Natural killer cell (primary cell): ENCODE measurements around the gene PPL. TPM values are rescaled to one million over a fixed set of nuclear protein-coding genes. Genes with fewer than 3 reads are reported as not detected.
A peak's percentile ranks its signal among the peaks of the same experiment; 100 is the strongest.

Experiments
- ATAC-seq, 3 donors: fragments of 150-1000 bp in 2 of 3; fragments of 200-7000 bp in 1 of 3; cut with Tn5 transposase; 1 replicate in 1 of 3; 2 replicates in 2 of 3; pipeline ENCODE4 v1.10.0; 2021; ENCODE audit warnings: mild to moderate bottlenecking in 2 of 3, moderate library complexity in 2 of 3
- DNase-seq, 2 donors: peaks; one replicate each; pipeline versions ENCODE4 v3.0.0 to v3.0.0-alpha.2; 2013 to 2021; ENCODE audit warnings: mixed read lengths in 1 of 2
- H3K27ac ChIP-seq: one replicate; pipeline ENCODE4 v1.5.1; 2013; ENCODE audit warnings: mild to moderate bottlenecking, low read length
- H3K27me3 ChIP-seq: one replicate; pipeline ENCODE4 v1.6.1; 2013; ENCODE audit warnings: low read length; ENCODE audit not compliant: control insufficient read depth, insufficient read depth
- H3K36me3 ChIP-seq: one replicate; pipeline ENCODE4 v1.6.1; 2013; ENCODE audit warnings: low read length; ENCODE audit not compliant: control insufficient read depth, insufficient read depth
- H3K4me1 ChIP-seq: one replicate; pipeline ENCODE4 v1.6.1; 2013; ENCODE audit warnings: low read length; ENCODE audit not compliant: control insufficient read depth, insufficient read depth
- H3K4me3 ChIP-seq: one replicate; pipeline ENCODE4 v1.5.1; 2013; ENCODE audit warnings: low read length
- H3K9me3 ChIP-seq: one replicate; pipeline ENCODE4 v1.6.1; 2013; ENCODE audit warnings: low read length; ENCODE audit not compliant: control insufficient read depth, insufficient read depth
- H3K27ac Mint-ChIP-seq, 2 donors: one replicate each; pipeline ENCODE4 v1.8.0; 2022; ENCODE audit warnings: mild to moderate bottlenecking in 2 of 2, mixed read lengths in 2 of 2, moderate library complexity in 1 of 2
- H3K27me3 Mint-ChIP-seq, 2 donors: one replicate each; pipeline ENCODE4 v1.8.0; 2022; ENCODE audit warnings: low read depth in 2 of 2, mixed read lengths in 2 of 2
- H3K36me3 Mint-ChIP-seq: one replicate; pipeline ENCODE4 v1.8.0; 2022; ENCODE audit warnings: mixed read lengths
- H3K4me1 Mint-ChIP-seq, 2 donors: one replicate each; pipeline ENCODE4 v1.8.0; 2022; ENCODE audit warnings: mixed read lengths in 2 of 2
- H3K4me3 Mint-ChIP-seq: one replicate; pipeline ENCODE4 v1.8.0; 2022; ENCODE audit warnings: mild to moderate bottlenecking, moderate library complexity, mixed read lengths
- H3K9me3 Mint-ChIP-seq, 2 donors: one replicate each; pipeline ENCODE4 v1.8.0; 2022; ENCODE audit warnings: mixed read lengths in 2 of 2
- CTCF ChIP-seq: fragments of 200-600 bp; IDR thresholded peaks from one replicate; pipeline ENCODE4 v1.8.0; 2022; ENCODE audit warnings: antibody characterized with exemption
- WGBS: methylation state at CpG from one replicate; pipeline ENCODE4 v1.1.7; 2013; ENCODE audit warnings: missing lambda C conversion rate; ENCODE audit not compliant: insufficient coverage; 5-methylcytosine and 5-hydroxymethylcytosine counted together
- intact Hi-C: fragments of 100-400 bp; cut with micrococcal nuclease; formaldehyde crosslinking; loops from one replicate; pipeline ENCODE4 v1.14.2; 2022
- total RNA-seq, 4 donors: library from RNA; stranded (reverse); fragments of 120-200 nt in 1 of 4; gene quantifications; one replicate each; pipeline versions ENCODE4 v1.2.3 to v1.2.4, GENCODE V29; 2013 to 2022

Gene PPL
- total RNA-seq, 3 donors from 2014 or later (not counting 1 experiment from before 2014, with no cell fraction given): not detected

GRCh38 chr16:4852221-4852872, 84.6 kb downstream of the PPL start:
- H3K27me3 Mint-ChIP-seq: no peaks in the 10 kb centered on the region
- TF ChIP-seq CTCF: no peak
- H3K27ac ChIP-seq: no peak overlapping the region

GRCh38 chr16:4850211-4850610, 86.7 kb downstream of the PPL start:
- 97% methylated on average over 3 of the region's 3 CpGs for WGBS
- H3K4me1 Mint-ChIP-seq: peaks cover 54 to 57% of the 10 kb centered on the region in 2 donors
- ATAC-seq: no peak
- Histone ChIP-seq H3K36me3 (peaks cover 12% of the 10 kb centered on the region), H3K4me3 (no peak overlapping the region), H3K27ac (no peak overlapping the region), H3K9me3 (no peaks in the 10 kb centered on the region), H3K27me3 (no peaks in the 10 kb centered on the region), H3K4me1 (peaks cover 24% of the 10 kb centered on the region)
- no peaks in the 10 kb centered on the region for H3K27me3 Mint-ChIP-seq
- H3K4me3 Mint-ChIP-seq: peak overlapping the region; percentile 10
- H3K9me3 Mint-ChIP-seq: no peaks in the 10 kb centered on the region
- intact Hi-C loops: no loop called here
- H3K27ac Mint-ChIP-seq: no peak overlapping the region
- DNase-seq: no peak
- no peak for TF ChIP-seq CTCF
- no peaks in the 10 kb centered on the region for H3K36me3 Mint-ChIP-seq

More at GRCh38 chr16:4852221-4852872, 84.6 kb downstream of the PPL start:
- Mint-ChIP-seq H3K4me3 (no peak overlapping the region), H3K36me3 (peaks cover 8% of the 10 kb centered on the region), H3K27ac (peak overlapping the region; percentile 26 to 54), H3K9me3 (no peaks in the 10 kb centered on the region), H3K4me1 (peaks cover 41 to 44% of the 10 kb centered on the region in 2 donors)
- WGBS: 83% methylated on average over 1 of the region's 1 CpG
- Histone ChIP-seq H3K4me1 (peaks cover 15% of the 10 kb centered on the region), H3K27me3 (no peaks in the 10 kb centered on the region), H3K9me3 (no peaks in the 10 kb centered on the region), H3K4me3 (no peak overlapping the region), H3K36me3 (peaks cover 25% of the 10 kb centered on the region)
- ATAC-seq (no peak), DNase-seq (no peak)
- intact Hi-C loops: no loop called here

GRCh38 chr16:4847774-4848587, 89.0 kb downstream of the PPL start:
- Mint-ChIP-seq H3K27me3 (no peaks in the 10 kb centered on the region), H3K4me1 (peaks cover 54 to 57% of the 10 kb centered on the region in 2 donors), H3K36me3 (no peaks in the 10 kb centered on the region), H3K9me3 (no peaks in the 10 kb centered on the region), H3K27ac (peak overlapping the region; percentile 93 to 95), H3K4me3 (peak overlapping the region; percentile 90)
- no peaks in the 10 kb centered on the region for H3K9me3 ChIP-seq
- peak; percentile 6 to 29 (median 14) for ATAC-seq
- intact Hi-C loops: loop anchor here (2.0 to 10.0 kb wide), 3 partner anchors 45 to 247 kb away; partner anchors contain the start of genes EEF2KMT, ROGDI and ZNF500
- H3K27me3 ChIP-seq: no peaks in the 10 kb centered on the region
- H3K36me3 ChIP-seq: peaks cover 19% of the 10 kb centered on the region
- peak overlapping the region; percentile 54 for H3K4me3 ChIP-seq
- TF ChIP-seq CTCF: no peak
- WGBS: under 1% methylated on average over 83 of the region's 83 CpGs
- peak overlapping the region; percentile 71 for H3K27ac ChIP-seq
- peaks cover 24% of the 10 kb centered on the region for H3K4me1 ChIP-seq
- DNase-seq: peak; percentile 18 to 61
